AG04449 (cell line): Measurements from ENCODE around the gene SURF2.
"Not testable (repeated sequence)": the region's sequence is repeated elsewhere in the genome, so short reads cannot be mapped to it uniquely, and the experiment has no call there.

Source experiments
- CTCF ChIA-PET: fragments of 350-600 bp; formaldehyde crosslinking; extraction: SDS; loops from one replicate; lab custom pipeline; 2021; ENCODE audit warnings: antibody characterized with exemption; lab: Yijun Ruan, JAX
- POLR2A ChIA-PET: fragments of 400-600, 350-600 bp; formaldehyde crosslinking; extraction: SDS; loops from one replicate; lab custom pipeline; 2020; ENCODE audit warnings: antibody characterized with exemption, inconsistent platforms; lab: Yijun Ruan, JAX
- DNase-seq: peaks from one replicate; pipeline ENCODE4 v3.0.0-alpha.2; 2010; ENCODE audit warnings: low read depth, low spot score
- H3K4me3 ChIP-seq: 2 replicates; pipeline ENCODE4 v1.5.1; 2011; ENCODE audit warnings: low read depth, mild to moderate bottlenecking, control low read depth, low read length
- TF ChIP-seq, protein P1 (sequence below): IDR thresholded peaks from one replicate; pipeline ENCODE4 v1.5.1; 2011; ENCODE audit warnings: mild to moderate bottlenecking, moderate library complexity, low read length, control low read depth, inconsistent platforms; ENCODE audit not compliant: insufficient read depth; ENCODE audit errors: missing control alignments

Gene SURF2

DNA sequence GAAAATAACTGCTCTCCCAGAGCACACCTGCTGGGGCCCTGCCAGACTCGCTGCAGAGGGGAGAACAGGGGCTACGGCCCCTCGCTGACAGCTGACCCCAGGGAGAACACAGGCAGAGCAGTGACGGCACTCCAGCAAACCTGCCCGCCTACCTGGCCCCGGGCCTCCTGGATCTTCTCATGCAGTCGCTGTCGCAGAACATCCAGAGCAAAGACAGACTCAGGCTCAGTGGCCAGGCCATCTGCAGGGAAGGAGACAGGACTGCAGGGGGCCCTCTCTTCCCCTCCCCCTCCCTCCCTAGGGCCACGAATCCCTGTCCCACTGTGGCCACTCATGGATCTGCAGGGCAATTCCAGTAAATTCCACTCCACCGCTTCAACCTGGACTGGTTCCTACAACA is 22.8 kb upstream of the SURF2 start:
- H3K4me3 ChIP-seq: no peak overlapping the region
- CTCF ChIA-PET: interaction anchor here (1.0 to 3.0 kb wide), 3 partner anchors 9 to 153 kb away, joined by 3 to 15 read pairs (median 6); no protein-coding TSS in a partner anchor
- TF ChIP-seq, protein P1, sequence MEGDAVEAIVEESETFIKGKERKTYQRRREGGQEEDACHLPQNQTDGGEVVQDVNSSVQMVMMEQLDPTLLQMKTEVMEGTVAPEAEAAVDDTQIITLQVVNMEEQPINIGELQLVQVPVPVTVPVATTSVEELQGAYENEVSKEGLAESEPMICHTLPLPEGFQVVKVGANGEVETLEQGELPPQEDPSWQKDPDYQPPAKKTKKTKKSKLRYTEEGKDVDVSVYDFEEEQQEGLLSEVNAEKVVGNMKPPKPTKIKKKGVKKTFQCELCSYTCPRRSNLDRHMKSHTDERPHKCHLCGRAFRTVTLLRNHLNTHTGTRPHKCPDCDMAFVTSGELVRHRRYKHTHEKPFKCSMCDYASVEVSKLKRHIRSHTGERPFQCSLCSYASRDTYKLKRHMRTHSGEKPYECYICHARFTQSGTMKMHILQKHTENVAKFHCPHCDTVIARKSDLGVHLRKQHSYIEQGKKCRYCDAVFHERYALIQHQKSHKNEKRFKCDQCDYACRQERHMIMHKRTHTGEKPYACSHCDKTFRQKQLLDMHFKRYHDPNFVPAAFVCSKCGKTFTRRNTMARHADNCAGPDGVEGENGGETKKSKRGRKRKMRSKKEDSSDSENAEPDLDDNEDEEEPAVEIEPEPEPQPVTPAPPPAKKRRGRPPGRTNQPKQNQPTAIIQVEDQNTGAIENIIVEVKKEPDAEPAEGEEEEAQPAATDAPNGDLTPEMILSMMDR: no peak
- POLR2A ChIA-PET: no interaction called here
- no peak for DNase-seq

DNA sequence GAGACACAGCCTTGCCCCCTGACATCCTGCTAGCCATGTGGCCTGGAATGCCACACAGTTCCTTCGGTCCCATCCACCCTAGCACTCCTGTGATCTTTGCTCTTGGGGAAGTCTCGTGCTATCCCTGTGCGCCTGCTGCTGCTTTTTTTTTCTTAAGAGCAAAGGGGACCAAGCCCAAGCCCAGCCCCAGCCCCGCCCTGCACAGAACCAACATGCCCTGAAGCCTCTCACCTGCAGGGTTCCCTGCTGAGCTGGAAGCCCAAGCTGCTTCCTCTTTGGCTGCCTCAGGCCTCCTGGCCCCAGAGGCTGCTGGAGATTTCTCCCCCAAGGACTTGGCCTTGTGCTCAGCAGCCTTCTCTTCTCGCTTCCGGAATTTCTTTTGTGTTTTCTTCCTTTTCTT is 22.2 kb upstream of the SURF2 start:
- TF ChIP-seq, protein P1: no peak
- CTCF ChIA-PET: interaction anchor here (1.0 to 3.0 kb wide), 4 partner anchors 9 to 153 kb away, joined by 3 to 15 read pairs (median 6); no protein-coding TSS in a partner anchor
- no peak for DNase-seq
- POLR2A ChIA-PET: no interaction called here
- no peak overlapping the region for H3K4me3 ChIP-seq

DNA sequence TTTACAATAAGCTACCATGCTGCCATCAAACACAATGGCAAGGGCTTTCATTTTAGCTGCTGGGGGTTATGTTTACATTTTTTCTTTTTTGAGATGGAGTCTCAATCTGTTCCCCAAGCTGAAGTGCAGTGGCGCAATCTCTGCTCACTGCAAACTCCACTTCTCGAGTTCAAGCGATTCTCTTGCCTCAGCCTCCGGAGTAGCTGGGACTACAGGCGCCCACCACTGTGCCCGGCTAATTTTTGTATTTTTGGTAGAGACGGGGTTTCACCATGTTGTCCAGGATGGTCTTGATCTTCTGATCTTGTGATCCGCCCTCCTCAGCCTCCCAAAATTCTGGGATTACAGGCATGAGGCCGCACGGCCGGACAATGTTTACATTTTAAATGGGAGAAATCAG is 21.5 kb upstream of the SURF2 start:
- POLR2A ChIA-PET: interaction anchor here (1.4 kb wide), 1 partner anchor 13 kb away, joined by 4 read pairs; the partner anchor contains the start of genes MED22 and RPL7A
- H3K4me3 ChIP-seq: peak overlapping the region; percentile 96
- DNase-seq: not testable (repeated sequence)
- CTCF ChIA-PET: interaction anchor here (0.8 to 3.0 kb wide), 6 partner anchors 8 to 154 kb away, joined by 3 to 15 read pairs (median 4); partner anchors contain the start of genes MED22 and RPL7A

DNA sequence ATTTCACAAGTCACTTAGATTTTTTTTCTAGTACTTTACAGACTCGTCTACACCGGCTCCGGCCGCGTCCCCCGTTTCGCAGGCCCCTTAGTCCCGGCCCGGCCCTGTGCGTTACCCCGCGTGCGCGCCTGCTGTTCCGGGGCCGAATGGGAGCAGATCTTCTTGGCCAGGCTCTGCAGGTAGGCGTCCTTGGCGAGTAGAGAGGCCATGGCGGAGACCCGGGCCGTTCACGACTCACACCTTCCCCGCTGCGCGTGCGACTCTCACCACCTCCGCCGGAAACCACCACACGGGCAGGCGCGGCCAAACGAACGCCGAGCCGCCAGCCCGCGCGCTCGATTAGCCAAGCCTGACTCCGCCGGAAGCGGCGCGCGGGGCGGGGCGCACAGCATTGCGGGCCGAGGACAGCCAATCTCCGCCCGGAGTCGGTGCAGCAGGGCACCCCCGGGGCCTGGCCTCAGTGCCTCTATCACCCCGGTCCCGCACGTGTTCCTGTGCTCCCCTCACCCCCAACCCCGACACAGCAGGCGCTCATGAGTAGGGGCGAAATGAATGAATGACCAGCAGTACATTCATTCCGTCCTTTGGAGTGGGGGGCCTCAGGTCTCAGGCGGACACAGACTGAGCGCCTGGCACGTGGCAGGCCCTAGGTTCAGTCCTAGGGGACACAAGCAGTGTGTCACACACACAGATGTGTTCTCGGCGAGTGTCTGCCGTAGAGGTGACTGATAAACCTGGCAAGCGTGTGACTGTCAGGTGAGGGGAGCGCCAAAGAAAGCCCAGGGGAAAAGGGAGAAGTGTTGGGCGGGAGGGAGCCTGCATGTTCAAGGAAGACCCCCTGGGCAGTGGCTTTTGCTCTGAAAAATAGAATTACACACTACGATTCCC is 20.2 kb upstream of the SURF2 start, which contains the start of gene SURF6:
Gene SURF6, minus strand, starts transcription at position 265 of the 888 bp plus-strand sequence. Its CDS starts 56 bp downstream, at position 209.
- POLR2A ChIA-PET: interaction anchor here (1.4 kb wide), 1 partner anchor 12 kb away, joined by 4 read pairs; the partner anchor contains the start of genes MED22 and RPL7A

DNA sequence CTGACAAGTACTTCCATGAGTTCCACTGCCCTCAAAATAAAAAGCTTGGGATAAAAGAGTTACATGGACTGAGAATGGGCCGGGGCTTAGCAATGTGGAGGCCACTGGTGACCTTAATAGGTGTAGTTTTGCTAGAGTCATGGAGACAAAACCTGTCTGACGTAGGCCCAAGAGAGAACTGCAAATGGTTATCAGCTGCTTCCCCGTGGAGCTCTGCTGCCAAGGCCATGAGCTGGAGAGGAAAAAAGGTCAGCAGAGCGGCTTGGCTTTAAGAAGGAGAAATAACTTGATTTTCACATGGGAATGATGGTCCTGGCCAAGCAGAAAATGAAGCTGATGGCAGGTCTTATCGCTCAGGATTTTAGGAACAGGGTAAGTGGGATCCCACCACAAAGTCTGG is 16.7 kb upstream of the SURF2 start:
- no peak for DNase-seq
- TF ChIP-seq, protein P1: no peak
- ChIA-PET CTCF (interaction anchor here (0.8 to 1.2 kb wide), 2 partner anchors 11 to 18 kb away, joined by 3 to 5 read pairs; no protein-coding TSS in a partner anchor), POLR2A (interaction anchor here (0.7 to 1.0 kb wide), 2 partner anchors 8 to 12 kb away, joined by 3 read pairs; partner anchors contain the start of genes MED22 and RPL7A)
- H3K4me3 ChIP-seq: no peak overlapping the region

More for the DNA sequence above, 20.2 kb upstream of the SURF2 start, which contains the start of gene SURF6:
- CTCF ChIA-PET: interaction anchor here (1.0 kb wide), 1 partner anchor 10 kb away, joined by 3 read pairs; no protein-coding TSS in a partner anchor
- H3K4me3 ChIP-seq: peak within 1 kb of the TSS; percentile 96
- TF ChIP-seq, protein P1: no peak
- DNase-seq: peak; percentile 41

DNA sequence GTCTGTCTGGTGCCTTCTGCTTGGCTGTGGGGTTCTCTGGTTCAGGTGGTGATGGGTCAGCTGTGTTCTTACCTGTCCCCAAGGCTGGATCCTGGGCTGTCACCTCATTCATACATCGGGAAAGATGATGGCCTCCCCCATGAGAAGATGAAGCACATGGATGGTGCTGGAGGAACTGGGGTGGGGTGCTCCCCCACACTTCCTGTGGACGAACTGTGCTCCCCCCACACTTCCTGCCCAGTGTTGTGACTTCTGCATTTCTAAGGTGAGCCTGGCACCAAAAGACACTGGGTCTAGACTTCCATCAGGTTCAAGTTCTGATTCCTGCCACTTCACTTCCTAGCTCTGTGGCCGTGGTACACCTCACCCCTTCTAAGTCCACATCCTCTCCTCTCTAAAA is 16.1 kb upstream of the SURF2 start:
- TF ChIP-seq, protein P1: no peak
- no peak overlapping the region for H3K4me3 ChIP-seq
- POLR2A ChIA-PET: interaction anchor here (0.7 to 1.0 kb wide), 2 partner anchors 8 to 11 kb away, joined by 3 read pairs; partner anchors contain the start of genes MED22 and RPL7A
- no peak for DNase-seq
- CTCF ChIA-PET: interaction anchor here (0.6 to 1.3 kb wide), 3 partner anchors 10 to 154 kb away, joined by 3 to 7 read pairs (median 5); no protein-coding TSS in a partner anchor
